ENCODE results near the gene RNASET2. TPM values are rescaled to one million over a fixed set of nuclear protein-coding genes. Genes with fewer than 3 reads are reported as not detected.
A peak's percentile ranks its signal among the peaks of the same experiment; 100 is the strongest.

The RNASET2 gene
- total RNA-seq, 2 experiments from 2014 or later: 69.2 to 70.2 TPM

- ChIA-PET CTCF (no interaction called here), POLR2A (no interaction called here)
- intact Hi-C loops (cut with micrococcal nuclease): no loop called here
- DNase-seq: no peak
- TF ChIP-seq CTCF (IDR thresholded peaks at IDR 0.05): no peak
- peaks cover 9% of the 10 kb centered on the region for H3K9me3 Mint-ChIP-seq
- peaks cover 18% of the 10 kb centered on the region for H3K4me1 Mint-ChIP-seq (ENCODE audit: low read depth)
- peaks cover 16% of the 10 kb centered on the region for H3K36me3 Mint-ChIP-seq (ENCODE audit: low read depth)
- H3K27ac Mint-ChIP-seq: no peak overlapping the region
- H3K4me3 Mint-ChIP-seq: no peak overlapping the region
- ATAC-seq: no peak
- H3K27me3 Mint-ChIP-seq: no peaks in the 10 kb centered on the region
Observed at GRCh38 chr6:166966268-166966667, 9.9 kb upstream of the RNASET2 start.

- TF ChIP-seq CTCF (IDR thresholded peaks at IDR 0.05): no peak
- peaks cover 32% of the 10 kb centered on the region for H3K4me1 Mint-ChIP-seq (ENCODE audit: low read depth)
- DNase-seq: no peak
- peaks cover 5% of the 10 kb centered on the region for H3K9me3 Mint-ChIP-seq
- peak overlapping the region; percentile 37 for H3K27ac Mint-ChIP-seq
- ChIA-PET CTCF (interaction anchor here (1.3 kb wide), 1 partner anchor 29 kb away, joined by 4 read pairs; no protein-coding TSS in a partner anchor), POLR2A (no interaction called here)
- intact Hi-C loops (cut with micrococcal nuclease): no loop called here
- H3K36me3 Mint-ChIP-seq (ENCODE audit: low read depth): peaks cover 3% of the 10 kb centered on the region
- no peak overlapping the region for H3K4me3 Mint-ChIP-seq
- no peaks in the 10 kb centered on the region for H3K27me3 Mint-ChIP-seq
- no peak for ATAC-seq
Observed at GRCh38 chr6:166960609-166960978, 4.2 kb upstream of the RNASET2 start.

GRCh38 chr6:166959911-166960608 is 3.7 kb upstream of the RNASET2 start:
- no peak for ATAC-seq
- Mint-ChIP-seq H3K27me3 (no peaks in the 10 kb centered on the region), H3K36me3 (ENCODE audit: low read depth) (peaks cover 7% of the 10 kb centered on the region), H3K27ac (peak overlapping the region; percentile 86), H3K4me3 (no peak overlapping the region), H3K4me1 (ENCODE audit: low read depth) (peaks cover 36% of the 10 kb centered on the region), H3K9me3 (peaks cover 5% of the 10 kb centered on the region)
- DNase-seq: no peak
- POLR2A ChIA-PET: interaction anchor here (1.1 kb wide), 1 partner anchor 11 kb away, joined by 4 read pairs; no protein-coding TSS in a partner anchor
- no peak for TF ChIP-seq CTCF (IDR thresholded peaks at IDR 0.05)
- CTCF ChIA-PET: interaction anchor here (0.7 to 1.3 kb wide), 2 partner anchors 30 to 87 kb away, joined by 3 to 4 read pairs; no protein-coding TSS in a partner anchor
- intact Hi-C loops (cut with micrococcal nuclease): loop anchor here (2.0 kb wide), 1 partner anchor 37 kb away; no protein-coding TSS in a partner anchor

- ChIA-PET POLR2A (interaction anchor here (1.1 kb wide), 1 partner anchor 12 kb away, joined by 4 read pairs; no protein-coding TSS in a partner anchor), CTCF (interaction anchor here (0.7 kb wide), 1 partner anchor 88 kb away, joined by 3 read pairs; no protein-coding TSS in a partner anchor)
- TF ChIP-seq CTCF (IDR thresholded peaks at IDR 0.05): no peak
- peaks cover 11% of the 10 kb centered on the region for H3K36me3 Mint-ChIP-seq (ENCODE audit: low read depth)
- H3K4me3 Mint-ChIP-seq: peak overlapping the region; percentile 90
- peak; percentile 19 for ATAC-seq
- H3K9me3 Mint-ChIP-seq: peaks cover 5% of the 10 kb centered on the region
- H3K27ac Mint-ChIP-seq: peak overlapping the region; percentile 86
- H3K4me1 Mint-ChIP-seq (ENCODE audit: low read depth): peaks cover 40% of the 10 kb centered on the region
- intact Hi-C loops (cut with micrococcal nuclease): loop anchor here (2.0 kb wide), 1 partner anchor 38 kb away; no protein-coding TSS in a partner anchor
- H3K27me3 Mint-ChIP-seq: no peaks in the 10 kb centered on the region
- DNase-seq: peak; percentile 66
Observed at GRCh38 chr6:166958926-166959861, 2.8 kb upstream of the RNASET2 start.
